HG03521 (cell line): ENCODE measurements around the gene SLC10A7.

Experiments
- ATAC-seq: cut with Tn5 transposase; IDR thresholded peaks from one replicate; pipeline ENCODE4 v1.9.1; 2021; ENCODE audit warnings: mild to moderate bottlenecking, moderate library complexity; ENCODE audit not compliant: unreplicated experiment

The SLC10A7 gene

GRCh38 chr4:146442801-146443200, 78.9 kb downstream of the SLC10A7 start:
- ATAC-seq, result no peak

DNA sequence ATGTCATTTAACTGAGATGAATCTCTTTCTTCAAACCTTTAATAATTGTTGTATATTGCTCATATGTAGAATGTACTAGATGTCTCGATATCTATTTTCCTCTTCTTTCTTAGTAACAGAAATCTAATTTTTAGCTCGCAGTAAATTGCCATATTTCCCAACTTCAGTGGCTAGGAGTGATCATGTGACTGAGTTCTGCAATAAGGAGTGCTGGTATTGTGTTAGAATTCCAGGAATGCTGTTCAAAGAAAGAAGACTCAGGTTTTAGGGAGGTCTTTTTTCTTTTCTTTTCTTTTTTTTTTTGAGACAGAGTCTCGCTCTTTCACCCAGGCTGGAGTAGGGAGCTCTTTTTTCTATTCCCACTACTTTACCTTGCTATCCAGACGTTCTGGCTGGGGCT, 81.7 kb downstream of the SLC10A7 start:
- no peak for ATAC-seq

DNA sequence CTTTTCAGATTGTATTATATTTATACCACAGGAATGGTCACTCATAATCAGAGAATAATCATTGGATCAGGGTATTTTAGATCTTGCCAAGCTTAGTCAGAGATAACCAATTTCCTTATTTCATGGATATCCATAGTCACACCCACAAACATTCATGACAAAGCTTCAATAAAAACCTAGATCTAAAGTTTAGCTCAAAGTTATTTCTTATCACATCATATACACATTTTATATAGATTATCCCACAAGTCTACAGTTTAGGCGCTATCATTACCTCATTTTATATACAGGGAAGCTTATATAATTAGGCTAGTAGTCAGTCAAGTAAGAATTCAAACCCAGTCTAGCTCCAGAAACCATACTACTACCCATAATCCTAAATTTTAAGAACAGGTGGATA, 82.3 kb downstream of the SLC10A7 start:
- no peak for ATAC-seq

GRCh38 chr4:146437778-146438177, 84.0 kb downstream of the SLC10A7 start:
- ATAC-seq, result no peak

DNA sequence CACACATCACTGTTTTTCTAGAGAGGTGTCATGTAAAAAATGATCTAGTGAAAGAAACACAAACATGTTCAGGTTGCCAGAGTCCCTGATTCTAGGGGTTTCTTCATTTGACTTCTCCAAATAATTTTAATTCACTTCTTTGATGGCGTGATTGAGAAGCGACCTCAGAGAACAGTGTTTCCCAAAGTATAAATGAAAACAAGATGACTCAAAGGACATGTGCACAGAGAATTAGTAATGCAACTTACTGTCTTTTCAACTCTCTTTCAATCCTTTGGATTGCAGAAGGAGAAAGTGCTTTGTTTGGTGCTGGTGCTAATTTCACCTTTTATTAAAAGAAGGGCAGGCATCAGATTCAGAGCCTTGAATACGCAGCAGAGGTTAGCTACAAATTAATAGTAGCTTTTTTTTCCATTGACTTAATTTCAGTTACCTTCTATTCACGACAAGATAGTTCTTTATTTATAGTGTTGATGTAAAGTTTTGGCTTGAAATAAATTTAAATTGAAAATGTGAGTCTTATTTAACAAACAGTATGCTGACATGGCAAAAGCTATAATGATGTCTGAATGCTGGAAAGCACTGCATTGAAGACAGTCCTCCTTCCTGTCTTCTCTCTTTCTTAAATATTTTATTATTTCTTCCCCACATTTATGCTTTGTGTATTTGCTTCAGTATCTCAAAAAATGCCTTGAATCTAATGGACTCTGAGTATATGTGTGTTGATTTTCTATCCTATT, 85.1 kb downstream of the SLC10A7 start:
- ATAC-seq, result no peak

GRCh38 chr4:146435962-146436361, 85.8 kb downstream of the SLC10A7 start:
- ATAC-seq, result no peak

DNA sequence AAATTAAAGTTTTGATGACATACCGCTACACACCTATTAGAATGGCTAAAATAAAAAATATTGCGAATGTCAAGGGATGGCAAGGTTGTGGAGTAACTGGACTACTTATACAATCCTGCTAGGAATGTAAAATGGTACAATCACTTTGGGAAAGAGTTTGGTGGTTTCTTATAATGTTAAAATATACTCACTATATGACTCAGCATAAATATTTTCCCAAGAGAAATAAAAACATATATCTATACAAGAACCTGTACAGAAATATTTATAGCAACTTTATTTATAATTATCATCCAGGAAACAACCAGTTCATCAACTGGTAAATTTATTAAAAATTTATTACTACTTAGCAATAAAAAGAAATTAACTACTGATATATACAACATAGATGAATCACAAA, 89.7 kb downstream of the SLC10A7 start:
- no peak for ATAC-seq

- no peak for ATAC-seq
Observed at GRCh38 chr4:146428298-146428697, 93.4 kb downstream of the SLC10A7 start.

DNA sequence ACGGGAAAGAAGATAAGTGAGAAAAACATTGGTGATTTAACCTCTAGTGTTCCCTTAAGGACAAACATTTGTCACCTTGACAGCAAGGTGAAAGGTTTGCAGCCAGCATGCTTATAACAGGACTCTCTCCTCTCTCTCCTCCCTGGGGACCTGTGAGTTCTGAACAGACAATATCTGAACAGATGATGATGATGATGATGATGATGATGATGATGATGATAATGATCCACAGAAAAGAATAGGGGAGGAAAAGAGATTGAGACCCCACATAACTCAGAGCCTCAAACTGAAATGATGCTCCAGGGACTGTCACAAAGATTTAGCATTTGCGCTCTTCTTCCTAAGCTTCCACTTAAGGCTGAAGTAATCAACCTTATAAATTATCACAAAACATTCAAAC, 103.9 kb downstream of the SLC10A7 start:
- ATAC-seq, result no peak

- ATAC-seq, result no peak
Observed at GRCh38 chr4:146415829-146416228, 105.9 kb downstream of the SLC10A7 start.

DNA sequence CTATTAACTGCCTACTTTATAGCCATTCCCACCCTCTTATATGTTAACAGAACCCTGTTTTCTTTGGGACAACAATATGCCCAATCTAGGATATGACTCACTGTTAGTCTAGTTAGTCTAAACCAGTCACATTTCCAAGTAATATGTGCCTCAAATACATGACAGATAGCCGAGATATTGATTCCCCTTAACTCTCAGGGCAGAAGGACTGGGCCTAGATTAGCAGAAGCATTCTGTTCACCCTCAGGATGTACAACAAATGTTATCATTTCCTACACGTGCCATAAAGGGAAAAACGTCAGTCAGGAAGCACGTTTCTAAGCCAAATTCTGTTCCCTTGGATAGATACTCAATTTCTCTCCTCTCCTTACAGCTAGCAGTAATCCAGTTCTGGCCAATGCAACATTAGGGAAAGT, 114.1 kb downstream of the SLC10A7 start:
- no peak for ATAC-seq

GRCh38 chr4:146407257-146407656, 114.5 kb downstream of the SLC10A7 start:
- no peak for ATAC-seq

DNA sequence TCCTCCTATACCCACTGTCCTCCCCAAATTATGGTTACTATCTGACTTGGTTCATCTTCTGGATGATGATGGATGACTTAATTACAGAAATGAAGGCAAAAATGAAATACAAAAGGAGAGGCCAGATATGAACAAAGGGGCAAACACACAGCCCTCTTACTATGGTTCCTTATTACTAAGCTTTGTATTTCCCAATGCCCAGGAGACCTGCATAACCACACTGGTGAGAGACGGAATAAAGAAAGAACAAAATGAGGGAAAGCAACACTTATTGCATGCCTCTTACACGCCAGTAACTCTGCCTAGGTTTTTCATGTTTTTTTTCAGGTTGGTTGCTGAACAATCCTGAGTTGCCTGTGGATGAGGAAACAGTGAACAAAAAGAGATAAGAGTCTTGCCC, 120.5 kb downstream of the SLC10A7 start:
- ATAC-seq, result no peak

DNA sequence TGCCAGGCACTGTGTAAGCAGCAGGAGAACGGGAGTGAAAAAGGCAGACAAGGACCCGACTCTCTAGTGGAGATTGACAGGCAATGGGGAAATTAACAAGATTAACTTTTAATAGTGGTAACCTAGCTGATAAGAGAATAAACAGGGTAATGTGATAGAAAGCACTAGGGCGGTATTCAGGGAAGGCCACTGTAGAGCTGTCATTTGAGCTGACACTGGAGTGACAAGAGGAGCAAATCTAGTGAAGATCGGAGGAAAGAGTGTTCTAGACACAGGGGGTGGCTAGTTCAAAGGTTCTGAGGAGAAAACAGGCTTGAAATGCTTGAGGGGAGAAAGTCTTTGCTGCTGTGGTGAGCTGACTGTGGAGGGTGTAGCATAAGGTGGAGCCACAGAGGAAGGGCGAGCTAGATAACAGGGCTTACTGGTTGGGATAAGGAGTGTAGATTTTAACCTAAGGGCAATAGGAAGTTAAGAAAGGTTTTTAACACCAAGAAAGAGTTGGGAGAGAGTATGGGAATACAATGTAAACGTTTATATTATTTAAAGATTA, 122.8 kb downstream of the SLC10A7 start:
- no peak for ATAC-seq

GRCh38 chr4:146398404-146398803, 123.3 kb downstream of the SLC10A7 start:
- ATAC-seq, result no peak

- no peak for ATAC-seq
Observed at GRCh38 chr4:146389561-146389960, 132.2 kb downstream of the SLC10A7 start.

DNA sequence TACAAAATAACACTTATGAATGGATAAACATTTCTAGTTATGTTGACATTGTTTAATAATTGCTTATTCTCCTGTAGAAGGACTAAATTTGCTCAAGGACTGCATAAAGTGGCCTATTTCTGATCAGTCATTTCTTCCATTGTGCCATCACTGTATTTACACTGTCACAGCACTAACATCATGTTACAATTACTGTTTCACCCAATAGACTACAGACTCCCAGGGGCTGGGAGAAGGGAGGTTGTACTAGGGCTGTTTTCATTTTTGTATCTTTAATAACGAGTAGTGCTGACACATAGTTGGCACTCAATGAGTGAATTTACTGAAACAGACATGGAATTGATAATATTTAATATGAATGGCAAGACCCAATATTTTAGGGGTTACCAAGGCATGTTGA, 139.5 kb downstream of the SLC10A7 start:
- no peak for ATAC-seq

DNA sequence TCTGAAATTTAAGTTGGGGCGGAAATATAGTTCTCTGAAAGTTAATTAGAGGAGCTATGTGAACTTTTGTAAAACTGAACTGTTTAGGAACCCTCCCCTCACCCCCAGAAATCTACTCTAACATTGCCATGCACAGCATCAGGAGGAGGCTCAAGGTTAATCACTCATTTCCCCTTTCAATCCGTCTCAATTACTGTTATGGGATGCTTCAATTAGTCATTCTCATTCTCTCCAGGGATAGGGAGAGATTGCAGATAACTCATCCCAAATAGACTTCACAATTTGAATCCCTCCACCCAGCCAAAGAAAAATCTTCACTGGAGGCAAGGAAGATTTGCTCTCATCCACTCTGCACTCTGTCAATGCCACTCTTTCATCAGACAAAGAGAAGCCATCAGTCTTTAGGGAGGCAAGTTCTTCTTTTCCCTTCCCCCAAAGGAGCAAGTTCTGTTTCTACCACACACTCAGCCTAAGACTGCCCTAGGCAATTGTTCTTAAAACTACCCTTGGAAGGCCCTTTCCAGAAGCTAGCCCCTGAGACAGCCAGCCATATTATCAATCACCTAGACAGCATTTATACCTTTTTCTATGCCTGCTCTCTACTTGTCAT, 140.4 kb downstream of the SLC10A7 start:
- no peak for ATAC-seq

GRCh38 chr4:146379744-146380143, 142.0 kb downstream of the SLC10A7 start:
- ATAC-seq, result no peak

GRCh38 chr4:146371812-146372211, 149.9 kb downstream of the SLC10A7 start:
- no peak for ATAC-seq

DNA sequence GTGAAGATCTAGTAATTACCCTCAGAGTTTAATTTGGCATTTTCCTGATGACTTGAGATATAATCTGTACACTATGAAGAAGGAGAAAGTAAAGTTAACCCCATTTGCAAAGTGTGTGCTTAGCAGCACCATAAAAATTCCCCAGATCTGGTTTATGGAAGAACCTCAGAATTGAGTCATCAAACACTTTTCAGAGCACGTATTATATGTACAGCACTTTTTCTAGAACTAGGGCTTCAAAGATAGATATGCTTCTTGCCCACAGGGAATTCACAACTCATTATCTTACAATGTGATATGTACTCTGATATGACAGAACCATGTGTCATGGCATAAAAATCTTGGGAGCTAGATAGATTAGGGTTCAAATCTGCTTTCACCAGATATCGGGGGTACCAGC, 150.9 kb downstream of the SLC10A7 start:
- no peak for ATAC-seq

GRCh38 chr4:146369446-146369845, 152.3 kb downstream of the SLC10A7 start:
- ATAC-seq, result no peak
